Activated CD4-positive, alpha-beta T cell treated with anti-CD3 and anti-CD28 coated beads for 1 hour (primary cell): ENCODE results near the gene RUFY1.
"Not testable (repeated sequence)": the region's sequence is repeated elsewhere in the genome, so short reads cannot be mapped to it uniquely, and the experiment has no call there.

Source experiments
- DNase-seq: peaks from one replicate; pipeline ENCODE4 v3.0.0-alpha.2; 2020

The RUFY1 gene

DNA sequence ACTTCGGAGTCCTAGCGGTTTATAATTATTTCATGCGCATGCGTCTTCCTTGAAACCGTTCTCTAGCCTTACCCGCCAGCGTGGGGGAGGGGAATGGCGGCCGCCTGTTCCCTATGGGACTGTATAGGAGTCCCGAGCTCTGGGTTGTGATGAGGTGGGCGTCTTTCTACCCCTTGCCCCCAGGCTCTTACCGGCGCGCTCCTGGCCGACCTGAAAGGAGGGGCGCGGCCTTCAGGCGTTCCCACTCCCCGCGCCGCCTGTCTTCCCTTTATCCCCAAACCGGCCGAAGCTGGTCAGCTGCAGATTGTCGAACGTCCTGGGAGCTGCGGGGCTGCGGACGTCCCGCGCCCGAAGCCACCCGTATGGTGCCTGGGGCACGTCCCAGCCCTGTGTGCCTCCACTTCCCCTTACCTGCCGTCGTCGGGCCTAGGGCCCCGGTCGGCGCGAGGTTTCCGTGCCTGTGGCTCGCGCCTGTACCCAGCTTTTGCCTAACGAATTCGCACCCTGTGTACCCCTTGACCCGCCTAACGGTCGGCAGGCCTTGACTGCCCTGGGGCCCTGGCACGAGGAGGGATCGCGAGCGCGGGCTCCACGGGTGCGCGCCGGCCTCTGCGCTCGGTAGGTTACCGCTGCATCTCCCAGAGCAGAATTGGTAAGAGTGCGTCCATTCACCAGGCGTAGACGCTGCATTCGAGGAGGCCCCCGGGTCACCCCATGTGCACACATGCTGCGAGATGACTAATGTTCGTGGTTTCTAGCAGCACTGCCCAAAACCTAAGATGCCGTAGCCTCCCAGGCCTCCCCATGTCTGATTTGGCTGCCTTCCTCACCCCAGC, 73.8 kb downstream of the RUFY1 start:
- no peak for DNase-seq

DNA sequence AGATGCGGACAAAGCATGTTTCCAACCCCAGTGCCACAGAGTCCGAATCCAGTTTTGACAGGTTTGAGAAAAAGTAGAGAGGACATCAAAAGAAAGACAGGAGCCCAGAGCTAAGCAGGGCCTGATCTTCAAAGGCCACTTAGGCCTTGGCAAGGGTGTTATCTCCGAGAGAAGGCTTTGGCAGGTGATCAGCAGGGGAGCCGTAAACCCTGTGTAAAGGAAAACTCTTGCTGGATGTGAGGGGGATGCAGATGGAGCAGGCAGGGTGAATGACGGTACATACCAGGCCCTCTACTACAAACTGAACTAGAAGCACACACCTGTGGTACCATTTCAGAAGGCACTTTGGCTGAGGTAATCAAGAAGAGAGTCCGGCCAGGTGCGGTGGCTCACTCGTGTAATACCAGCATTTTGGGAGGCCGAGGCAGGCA, 74.5 kb downstream of the RUFY1 start:
- no peak for DNase-seq

DNA sequence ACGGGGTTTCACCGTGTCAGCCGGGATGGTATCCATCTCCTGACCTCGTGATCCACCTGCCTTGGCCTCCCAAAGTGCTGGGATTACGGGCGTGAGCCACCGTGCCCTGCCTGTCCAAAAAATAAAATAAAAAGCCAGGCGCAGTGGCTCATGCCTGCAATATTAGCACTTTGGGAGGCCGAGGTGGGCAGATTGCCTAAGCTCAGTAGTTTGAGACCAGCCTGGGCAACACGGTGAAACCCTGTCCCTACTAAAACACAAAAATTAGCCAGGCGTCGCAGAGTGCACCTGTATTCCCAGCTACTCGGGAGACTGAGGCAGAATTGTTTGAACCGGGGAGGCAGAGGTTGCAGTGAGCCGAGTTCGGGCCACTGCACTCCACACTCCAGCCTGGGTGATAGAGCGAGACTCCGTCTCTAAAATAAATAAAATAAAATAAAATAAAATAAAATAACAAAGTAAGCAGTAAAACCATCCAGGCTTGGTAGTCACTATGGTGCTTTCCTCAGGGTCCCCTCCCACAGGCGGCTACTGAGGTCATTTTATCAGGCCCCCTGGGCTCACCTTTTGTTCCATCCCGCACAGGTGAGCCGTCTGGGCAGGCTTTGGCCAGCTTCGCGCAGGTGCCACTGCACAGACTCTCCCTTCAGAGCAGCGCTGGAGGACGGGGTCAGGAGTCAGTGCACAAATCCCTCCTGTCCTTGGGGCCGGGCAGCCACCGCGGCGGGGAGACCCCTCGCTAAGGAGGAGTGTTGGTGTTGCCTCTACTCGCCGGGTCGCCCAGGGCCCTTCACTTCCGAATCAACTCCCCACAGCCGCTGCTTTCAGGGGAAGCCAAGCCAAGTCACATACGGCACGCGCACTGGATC, 83.4 kb downstream of the RUFY1 start:
- DNase-seq: not testable (repeated sequence)

DNA sequence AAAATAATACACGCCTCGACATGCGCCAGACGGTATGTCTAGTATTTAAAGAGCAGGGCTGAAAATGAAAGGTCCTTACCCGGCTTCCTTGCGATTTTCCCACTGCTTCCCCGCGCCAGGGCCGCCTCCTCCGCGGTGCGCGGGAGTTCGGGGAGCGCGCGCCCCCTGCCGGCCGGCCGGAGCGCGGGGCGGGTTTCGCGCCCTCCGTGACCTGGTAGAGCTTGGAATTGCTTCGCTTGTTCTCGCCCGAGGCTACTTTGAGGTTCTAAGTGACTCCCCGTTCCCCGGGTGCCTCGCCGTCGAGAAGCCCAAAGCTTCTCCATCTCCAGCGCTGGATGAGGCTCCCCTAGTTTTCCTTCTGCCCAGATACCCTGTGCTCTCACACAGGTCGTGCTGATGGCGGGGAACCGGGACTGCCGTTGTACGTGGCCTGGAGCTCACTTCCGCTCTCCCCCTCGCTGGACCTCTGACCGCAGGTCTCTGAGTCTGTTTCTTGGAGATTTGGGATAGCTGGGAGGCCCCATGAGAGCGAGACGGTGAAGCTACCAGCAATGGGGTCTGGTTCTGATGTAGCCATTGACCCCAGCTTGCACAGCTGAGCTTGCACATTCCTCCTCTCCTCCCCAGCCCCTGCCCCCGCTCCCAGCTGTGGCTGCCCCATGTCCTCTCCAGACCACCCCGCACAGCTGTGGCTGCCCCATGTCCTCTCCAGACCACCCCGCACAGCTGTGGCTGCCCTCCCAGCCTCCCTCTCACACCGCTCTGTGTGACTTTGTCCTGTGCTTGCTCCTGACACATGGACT, 84.2 kb downstream of the RUFY1 start:
- DNase-seq: not testable (repeated sequence)

DNA sequence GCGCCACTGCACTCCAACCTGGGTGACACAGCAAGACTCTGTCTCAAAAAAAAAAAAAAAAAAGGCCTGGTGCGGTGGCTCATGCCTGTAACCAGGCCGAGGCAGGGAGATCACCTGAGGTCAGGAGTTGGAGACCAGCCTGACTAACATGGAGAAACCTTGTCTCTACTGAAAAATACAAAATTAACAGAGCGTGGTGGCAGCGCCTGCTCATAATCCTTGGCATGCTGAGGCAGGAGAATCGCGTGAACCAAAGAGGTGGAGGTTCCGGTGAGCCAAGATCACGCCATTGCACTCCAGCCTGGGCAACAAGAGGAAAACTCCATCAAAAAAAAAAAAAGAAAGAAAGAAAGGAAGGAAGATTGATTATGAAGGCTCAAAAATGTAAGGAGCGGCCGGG, 88.9 kb downstream of the RUFY1 start:
- DNase-seq: not testable (repeated sequence)

DNA sequence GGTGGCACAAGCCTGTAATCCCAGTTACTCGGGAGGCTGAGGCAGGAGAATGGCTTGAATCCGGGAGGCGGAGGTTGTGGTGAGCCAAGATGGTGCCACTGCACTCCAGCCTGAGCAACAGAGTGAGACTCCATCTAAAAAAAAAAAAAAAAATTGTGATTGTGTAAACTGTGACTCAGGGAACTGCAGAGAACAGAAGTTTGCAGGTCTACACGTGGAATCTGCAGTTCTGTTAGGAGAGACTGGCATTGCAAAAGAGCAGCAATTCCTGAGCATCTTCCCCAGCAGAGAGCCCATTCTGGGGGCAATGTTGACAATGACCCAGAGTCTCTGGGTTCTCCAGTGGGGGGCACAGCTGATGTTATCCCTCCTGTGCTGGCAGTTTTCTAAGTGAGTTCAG, 91.4 kb downstream of the RUFY1 start:
- not testable (repeated sequence) for DNase-seq

DNA sequence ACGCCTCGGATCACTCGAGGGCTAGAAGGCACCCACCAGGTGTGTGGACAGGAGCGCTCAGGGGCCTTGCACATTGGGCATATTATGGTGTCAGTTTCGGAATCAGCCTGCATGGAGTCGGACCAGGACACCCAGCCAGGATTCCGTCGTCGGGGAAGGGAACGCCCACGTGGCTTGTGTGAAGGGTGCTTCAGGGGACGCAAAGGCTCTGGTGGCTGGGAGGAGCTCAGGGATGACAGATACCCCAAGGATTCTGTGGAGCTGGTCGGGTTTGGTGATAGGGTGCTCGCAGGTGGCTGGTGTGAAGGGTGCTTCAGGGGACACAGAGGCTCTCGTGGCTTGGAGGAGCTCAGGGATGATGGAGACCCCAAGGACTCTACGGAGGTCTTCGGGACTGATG, 92.3 kb downstream of the RUFY1 start:
- not testable (repeated sequence) for DNase-seq

DNA sequence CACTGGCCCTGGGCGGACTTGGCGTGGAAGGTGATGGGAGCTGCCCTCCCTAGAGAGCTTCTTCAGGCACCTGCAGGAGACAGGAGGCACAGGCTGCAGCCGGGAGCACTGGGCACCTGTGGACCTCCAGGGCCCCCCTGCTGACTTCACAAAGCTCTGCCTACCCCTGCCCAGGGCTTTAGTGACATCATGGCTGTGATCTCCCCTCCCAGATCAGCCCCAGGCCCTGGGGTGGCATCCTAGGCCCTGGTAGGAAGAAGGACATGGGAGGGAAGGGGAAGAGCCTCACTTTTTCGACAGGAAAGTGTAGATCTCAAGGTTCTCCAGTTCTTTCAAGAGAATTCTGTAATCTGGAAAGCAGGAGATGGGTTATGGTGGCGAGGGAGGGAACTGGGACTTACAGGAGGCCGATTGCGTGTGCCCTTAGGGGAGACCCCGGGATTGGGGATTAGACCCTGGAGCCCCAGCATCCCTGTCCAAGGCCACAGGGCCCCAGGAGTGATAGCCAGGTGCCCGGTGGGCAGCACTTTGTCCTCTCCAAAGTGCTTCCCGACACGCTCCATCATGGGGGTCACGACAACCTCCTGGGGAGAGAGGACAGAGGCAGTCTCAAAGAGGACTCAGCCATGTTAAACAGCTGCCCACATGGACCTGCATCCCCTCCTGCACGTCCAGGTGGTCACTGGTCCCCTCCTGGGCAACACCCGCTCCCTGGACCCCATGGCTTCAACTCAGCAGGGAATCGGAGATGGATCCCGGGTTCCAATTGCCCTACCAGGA, 93.0 kb downstream of the RUFY1 start:
- not testable (repeated sequence) for DNase-seq

DNA sequence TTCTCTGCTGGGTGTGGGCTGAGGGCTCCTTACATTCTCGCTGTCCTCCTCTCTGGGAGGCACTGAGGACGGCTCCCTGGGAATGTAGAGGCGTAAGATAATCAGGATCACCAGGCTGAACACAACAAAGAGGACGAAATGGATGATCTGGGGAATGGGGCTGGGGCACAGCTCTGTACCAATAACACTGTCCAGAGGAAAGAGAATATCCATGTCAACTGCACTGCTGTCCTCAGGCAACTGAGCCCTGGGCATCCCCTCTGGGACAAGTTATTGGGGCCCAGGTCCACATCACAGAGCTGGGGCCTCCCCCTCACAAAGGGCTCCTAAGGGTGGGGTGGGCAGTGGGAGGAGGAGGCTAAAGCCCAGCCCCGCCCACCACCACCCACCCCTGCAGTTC, 94.4 kb downstream of the RUFY1 start:
- DNase-seq: not testable (repeated sequence)

DNA sequence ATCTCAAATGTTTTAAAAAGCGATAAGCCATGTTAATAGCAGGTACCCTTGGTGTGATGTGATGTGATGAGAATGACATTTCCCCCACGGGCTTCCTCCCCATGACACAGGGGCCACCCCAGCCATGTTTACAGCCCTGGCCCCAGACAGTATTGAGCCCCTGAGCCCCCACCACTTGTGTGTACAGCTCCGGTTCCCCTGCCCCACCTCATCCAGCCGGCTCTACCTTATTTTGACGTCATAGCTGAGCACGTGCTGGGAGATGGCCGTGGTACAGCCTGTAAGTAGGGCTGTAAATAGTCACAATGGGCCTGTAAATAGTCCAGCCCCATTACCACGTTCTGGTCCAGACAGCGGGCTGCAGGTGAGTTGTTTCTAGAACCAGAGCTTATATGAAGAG, 98.1 kb downstream of the RUFY1 start:
- DNase-seq: no peak

DNA sequence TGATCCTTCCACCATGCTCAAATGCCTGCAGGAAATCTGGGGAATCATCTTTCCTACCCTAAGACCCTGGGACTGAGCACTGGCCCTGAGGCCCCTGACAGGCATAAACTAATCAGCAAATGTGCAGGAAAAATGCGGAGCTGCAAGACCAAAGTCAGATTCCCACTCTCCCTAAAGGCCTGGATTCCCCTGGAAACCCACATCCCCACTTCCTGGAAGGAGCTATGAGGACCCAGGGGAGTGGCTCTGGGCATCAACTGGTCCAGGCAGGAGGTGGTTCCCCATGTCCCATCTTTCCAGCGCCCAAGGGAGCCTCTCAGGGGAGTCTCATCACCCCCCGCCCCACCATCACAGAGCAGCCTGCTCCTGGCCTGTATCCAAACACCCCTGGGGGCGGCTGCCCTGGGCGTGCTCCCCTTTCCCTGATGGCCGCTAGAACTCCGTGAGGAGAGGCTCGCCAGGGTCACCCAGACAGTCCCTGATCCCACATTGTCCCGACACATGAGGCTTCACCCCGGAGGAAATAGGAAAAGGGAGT, 98.9 kb downstream of the RUFY1 start:
- DNase-seq: not testable (repeated sequence)

DNA sequence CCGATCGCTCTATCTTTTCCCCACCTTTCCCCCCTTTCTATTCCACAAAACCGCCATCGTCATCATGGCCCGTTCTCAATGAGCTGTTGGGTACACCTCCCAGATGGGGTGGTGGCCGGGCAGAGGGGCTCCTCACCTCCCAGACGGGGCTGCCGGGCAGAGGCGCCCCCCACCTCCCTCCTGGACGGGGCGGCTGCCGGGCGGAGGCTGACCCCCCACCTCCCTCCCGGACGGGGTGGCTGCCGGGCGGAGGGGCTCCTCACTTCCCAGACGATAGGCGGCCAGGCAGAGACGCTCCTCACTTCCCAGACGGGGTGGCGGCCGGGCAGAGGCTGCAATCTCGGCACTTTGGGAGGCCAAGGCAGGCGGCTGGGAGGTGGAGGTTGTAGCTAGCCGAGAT, 99.9 kb downstream of the RUFY1 start:
- not testable (repeated sequence) for DNase-seq

DNA sequence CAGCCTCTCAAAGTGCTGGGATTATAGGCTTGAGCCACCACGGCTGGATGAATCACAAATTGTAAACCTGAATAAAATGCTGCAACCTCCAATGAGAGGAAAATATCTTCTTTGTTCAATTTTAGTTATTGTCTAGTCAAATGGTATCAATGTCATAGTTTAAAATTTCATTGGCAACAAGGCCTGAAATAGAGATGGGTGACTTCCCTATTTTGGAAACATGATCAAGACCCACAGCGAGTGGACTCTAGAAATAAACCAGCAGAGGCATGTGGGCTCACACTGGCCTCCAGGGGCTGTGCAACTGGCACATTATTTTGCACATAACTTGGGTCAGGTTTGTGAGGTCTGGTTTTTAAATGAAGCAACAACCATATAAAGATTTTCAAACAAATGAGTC, 102.8 kb downstream of the RUFY1 start:
- DNase-seq: not testable (repeated sequence)

DNA sequence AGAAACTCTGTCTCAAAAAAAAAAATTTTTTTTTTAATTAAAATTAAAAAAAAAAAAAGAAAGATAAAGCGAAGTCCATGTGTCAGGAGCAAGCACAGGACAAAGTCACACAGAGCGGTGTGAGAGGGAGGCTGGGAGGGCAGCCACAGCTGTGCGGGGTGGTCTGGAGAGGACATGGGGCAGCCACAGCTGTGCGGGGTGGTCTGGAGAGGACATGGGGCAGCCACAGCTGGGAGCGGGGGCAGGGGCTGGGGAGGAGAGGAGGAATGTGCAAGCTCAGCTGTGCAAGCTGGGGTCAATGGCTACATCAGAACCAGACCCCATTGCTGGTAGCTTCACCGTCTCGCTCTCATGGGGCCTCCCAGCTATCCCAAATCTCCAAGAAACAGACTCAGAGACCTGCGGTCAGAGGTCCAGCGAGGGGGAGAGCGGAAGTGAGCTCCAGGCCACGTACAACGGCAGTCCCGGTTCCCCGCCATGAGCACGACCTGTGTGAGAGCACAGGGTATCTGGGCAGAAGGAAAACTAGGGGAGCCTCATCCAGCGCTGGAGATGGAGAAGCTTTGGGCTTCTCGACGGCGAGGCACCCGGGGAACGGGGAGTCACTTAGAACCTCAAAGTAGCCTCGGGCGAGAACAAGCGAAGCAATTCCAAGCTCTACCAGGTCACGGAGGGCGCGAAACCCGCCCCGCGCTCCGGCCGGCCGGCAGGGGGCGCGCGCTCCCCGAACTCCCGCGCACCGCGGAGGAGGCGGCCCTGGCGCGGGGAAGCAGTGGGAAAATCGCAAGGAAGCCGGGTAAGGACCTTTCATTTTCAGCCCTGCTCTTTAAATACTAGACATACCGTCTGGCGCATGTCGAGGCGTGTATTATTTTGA, 107.2 kb downstream of the RUFY1 start:
- DNase-seq: not testable (repeated sequence)

DNA sequence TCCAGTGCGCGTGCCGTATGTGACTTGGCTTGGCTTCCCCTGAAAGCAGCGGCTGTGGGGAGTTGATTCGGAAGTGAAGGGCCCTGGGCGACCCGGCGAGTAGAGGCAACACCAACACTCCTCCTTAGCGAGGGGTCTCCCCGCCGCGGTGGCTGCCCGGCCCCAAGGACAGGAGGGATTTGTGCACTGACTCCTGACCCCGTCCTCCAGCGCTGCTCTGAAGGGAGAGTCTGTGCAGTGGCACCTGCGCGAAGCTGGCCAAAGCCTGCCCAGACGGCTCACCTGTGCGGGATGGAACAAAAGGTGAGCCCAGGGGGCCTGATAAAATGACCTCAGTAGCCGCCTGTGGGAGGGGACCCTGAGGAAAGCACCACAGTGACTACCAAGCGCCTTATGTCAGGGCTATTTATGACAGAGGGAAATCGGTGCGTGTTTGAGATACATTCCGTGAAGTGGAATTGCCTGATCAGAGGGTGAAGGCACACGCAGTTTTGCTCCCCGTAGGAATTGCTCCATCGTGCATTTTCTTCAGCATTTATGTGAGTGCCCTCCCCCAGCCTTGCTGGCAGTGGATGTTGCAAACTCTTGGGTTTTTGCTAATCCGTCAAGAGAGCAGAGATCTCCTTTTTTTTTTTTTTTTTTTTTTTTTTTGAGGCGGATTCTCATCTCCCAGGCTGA, 108.0 kb downstream of the RUFY1 start:
- DNase-seq: not testable (repeated sequence)
